CD8-positive, alpha-beta memory T cell (primary cell): ENCODE data around the gene SETD4. TPM values are rescaled to one million over a fixed set of nuclear protein-coding genes. Genes with fewer than 3 reads are reported as not detected.

ENCODE experiments used
- CTCF ChIA-PET: fragments of 350-600 bp; sonication (Branson Sonifier 250); formaldehyde crosslinking; loops from one replicate; lab custom pipeline; 2021; ENCODE audit warnings: antibody characterized with exemption; lab: Charles Lee
- POLR2A ChIA-PET: fragments of 350-600 bp; sonication (Branson Sonifier 250); formaldehyde crosslinking; loops from one replicate; lab custom pipeline; 2021; ENCODE audit warnings: antibody characterized with exemption; lab: Charles Lee
- DNase-seq, 5 donors: peaks; one replicate each; pipeline versions ENCODE4 v3.0.0 to v3.0.0-alpha.2; 2020 to 2022; ENCODE audit warnings: mixed read lengths in 1 of 5
- H3K27ac ChIP-seq: one replicate; pipeline ENCODE4 v1.7.0; 2013; ENCODE audit warnings: low read depth, mild to moderate bottlenecking, low read length, moderate library complexity
- H3K27me3 ChIP-seq: 2 replicates; pipeline ENCODE4 v1.7.0; 2013; ENCODE audit warnings: low read length, mild to moderate bottlenecking; ENCODE audit not compliant: insufficient read depth, poor library complexity, severe bottlenecking
- H3K36me3 ChIP-seq: 2 replicates; pipeline ENCODE4 v1.7.0; 2013; ENCODE audit warnings: mild to moderate bottlenecking, low read length, moderate library complexity; ENCODE audit not compliant: insufficient read depth
- H3K4me1 ChIP-seq: 2 replicates; pipeline ENCODE4 v1.7.0; 2013; ENCODE audit warnings: mild to moderate bottlenecking, low read length, moderate library complexity; ENCODE audit not compliant: insufficient read depth
- H3K4me3 ChIP-seq: 2 replicates; pipeline ENCODE4 v1.7.0; 2013; ENCODE audit warnings: mild to moderate bottlenecking, low read length
- H3K9me3 ChIP-seq: 2 replicates; pipeline ENCODE4 v1.7.0; 2013; ENCODE audit warnings: mild to moderate bottlenecking, low read length
- H3K27ac Mint-ChIP-seq, 8 donors: one replicate each; pipeline ENCODE4 v1.8.0; 2020 to 2021; ENCODE audit warnings: mixed read lengths in 8 of 8, mild to moderate bottlenecking in 6 of 8, inconsistent platforms in 3 of 8, moderate library complexity in 3 of 8
- H3K27me3 Mint-ChIP-seq, 2 donors: one replicate each; pipeline ENCODE4 v1.8.0; 2020 to 2021; ENCODE audit warnings: mixed read lengths in 2 of 2, mild to moderate bottlenecking in 1 of 2, moderate library complexity in 1 of 2
- H3K36me3 Mint-ChIP-seq, 3 donors: one replicate each; pipeline ENCODE4 v1.8.0; 2020 to 2021; ENCODE audit warnings: mixed read lengths in 3 of 3, inconsistent platforms in 1 of 3, mild to moderate bottlenecking in 1 of 3
- H3K4me1 Mint-ChIP-seq, 3 donors: one replicate each; pipeline ENCODE4 v1.8.0; 2020 to 2021; ENCODE audit warnings: mixed read lengths in 3 of 3, inconsistent platforms in 1 of 3, mild to moderate bottlenecking in 1 of 3
- H3K4me3 Mint-ChIP-seq, 7 donors: one replicate each; pipeline ENCODE4 v1.8.0; 2020 to 2021; ENCODE audit warnings: mixed read lengths in 7 of 7, mild to moderate bottlenecking in 6 of 7, moderate library complexity in 4 of 7, inconsistent platforms in 2 of 7
- H3K9me3 Mint-ChIP-seq, 5 donors: one replicate each; pipeline ENCODE4 v1.8.0; 2020 to 2022; ENCODE audit warnings: mixed read lengths in 5 of 5, mild to moderate bottlenecking in 3 of 5, moderate library complexity in 2 of 5, inconsistent platforms in 1 of 5
- polyA plus RNA-seq: library from polyadenylated mRNA; unstranded; fragments of 300-500 nt; fragmentation: Illumina TruSeq; gene quantifications from one replicate; pipeline ENCODE4 v1.2.3, GENCODE V29; 2021
- total RNA-seq, 2 experiments: library from RNA; stranded (reverse); gene quantifications; one replicate each; pipeline ENCODE4 v1.2.3, GENCODE V29; 2021

Gene SETD4
- total and polyA plus RNA-seq, 3 experiments from 2014 or later = 8.0 to 20.5 (median 20.2) TPM

DNA sequence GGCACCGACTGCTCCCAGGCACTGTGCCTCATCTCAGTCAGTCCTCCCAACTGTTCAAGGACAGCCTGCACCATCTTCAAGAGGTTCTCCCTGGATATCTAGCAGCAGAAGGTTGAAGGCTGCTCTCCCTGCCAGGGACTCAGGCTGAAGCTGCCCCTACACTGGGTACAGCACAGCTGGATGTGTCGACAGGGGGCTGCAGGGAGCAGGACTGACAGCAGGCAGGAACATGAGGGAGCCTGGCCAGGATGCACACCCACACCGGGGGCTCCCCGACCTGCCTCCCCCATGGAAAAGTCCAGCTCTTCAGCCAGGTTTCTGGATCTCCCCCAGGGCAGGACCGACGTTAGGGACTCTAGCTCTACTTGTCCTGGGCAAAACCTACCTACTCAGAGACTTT is 20.5 kb downstream of the SETD4 start:
- H3K9me3 Mint-ChIP-seq = no peaks in the 10 kb centered on the region
- POLR2A ChIA-PET = no interaction called here
- peak overlapping the region in 1 of 8 donors; percentile 3 for H3K27ac Mint-ChIP-seq
- Histone ChIP-seq H3K36me3 (peaks cover 22% of the 10 kb centered on the region), H3K27me3 (no peaks in the 10 kb centered on the region), H3K4me3 (no peak overlapping the region), H3K4me1 (no peaks in the 10 kb centered on the region), H3K9me3 (no peaks in the 10 kb centered on the region), H3K27ac (no peak overlapping the region)
- CTCF ChIA-PET = interaction anchor here (0.6 to 1.4 kb wide), 3 partner anchors 15 to 787 kb away, joined by 3 read pairs; no protein-coding TSS in a partner anchor
- H3K36me3 Mint-ChIP-seq = peaks cover 8 to 84% (median 40%) of the 10 kb centered on the region in 3 donors
- DNase-seq = no peak
- H3K27me3 Mint-ChIP-seq = no peaks in the 10 kb centered on the region
- H3K4me1 Mint-ChIP-seq = no peaks in the 10 kb centered on the region
- H3K4me3 Mint-ChIP-seq = no peak overlapping the region

DNA sequence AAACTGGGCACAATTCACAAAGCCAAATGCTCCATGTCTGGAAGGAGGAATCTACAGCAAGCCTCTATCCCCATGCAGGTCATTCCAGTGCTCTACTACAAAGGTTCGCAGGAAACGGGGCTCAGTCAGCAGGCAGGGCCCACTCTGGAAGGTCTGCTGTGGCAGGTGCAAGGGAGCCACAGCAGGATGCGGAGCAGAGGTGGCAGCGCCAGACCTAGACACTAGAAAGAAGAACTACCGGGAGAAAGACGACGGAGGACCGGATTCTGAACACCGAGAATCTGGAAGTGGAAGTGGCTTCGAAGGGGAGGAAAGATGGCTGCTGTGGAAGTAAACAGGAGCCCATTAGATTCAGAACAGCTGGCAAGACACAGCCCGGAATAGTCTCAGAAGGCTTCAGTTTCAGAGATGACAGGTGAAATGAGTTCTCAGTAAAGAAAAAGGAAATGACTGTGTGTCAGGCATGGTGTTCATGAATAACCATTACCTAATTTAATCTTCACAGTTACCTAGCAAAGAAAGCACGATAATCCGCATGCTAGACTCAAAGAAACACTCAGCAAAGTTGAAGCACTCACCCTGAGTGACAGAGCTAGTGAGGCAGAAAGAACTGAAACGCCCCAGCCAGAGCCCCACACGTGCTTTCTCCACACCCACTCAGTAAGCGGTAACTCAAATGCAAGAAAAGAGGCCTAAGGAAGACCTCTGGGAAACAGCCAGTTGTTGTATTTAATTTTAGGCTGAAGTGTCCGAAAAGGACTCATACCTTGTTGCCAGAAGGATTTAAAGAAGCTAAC is 21.4 kb downstream of the SETD4 start:
- Mint-ChIP-seq H3K9me3 (no peaks in the 10 kb centered on the region), H3K27ac (peak overlapping the region in 1 of 8 donors; percentile 77), H3K36me3 (peaks cover 8 to 81% (median 31%) of the 10 kb centered on the region in 3 donors), H3K4me1 (no peaks in the 10 kb centered on the region), H3K27me3 (no peaks in the 10 kb centered on the region), H3K4me3 (no peak overlapping the region)
- Histone ChIP-seq H3K27me3 (no peaks in the 10 kb centered on the region), H3K9me3 (no peaks in the 10 kb centered on the region), H3K27ac (no peak overlapping the region), H3K4me1 (no peaks in the 10 kb centered on the region), H3K36me3 (peaks cover 17% of the 10 kb centered on the region), H3K4me3 (no peak overlapping the region)
- DNase-seq = no peak
- ChIA-PET CTCF (interaction anchor here (1.2 kb wide), 1 partner anchor 74 kb away, joined by 3 read pairs; no protein-coding TSS in a partner anchor), POLR2A (no interaction called here)

DNA sequence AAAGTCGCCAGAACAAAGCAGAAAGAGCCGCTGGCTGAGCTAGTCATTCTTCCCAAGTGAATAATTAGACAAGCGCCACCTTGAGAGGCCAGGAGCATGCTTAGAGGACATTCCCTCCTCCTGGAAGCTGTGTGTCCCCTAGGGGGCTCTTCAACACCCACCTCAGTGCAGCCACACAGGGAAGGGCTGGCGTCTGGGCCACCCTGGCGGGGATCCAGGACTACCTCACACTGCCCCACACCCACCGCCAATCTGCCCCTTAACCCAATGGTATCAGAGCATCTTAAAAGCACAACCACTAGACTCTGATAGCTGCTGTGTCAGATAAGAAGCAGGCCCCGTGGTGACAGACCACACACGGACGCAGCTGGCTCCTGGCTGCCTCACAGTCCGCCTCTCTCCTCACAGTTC is 24.9 kb downstream of the SETD4 start:
- DNase-seq = no peak
- H3K27me3 Mint-ChIP-seq = no peaks in the 10 kb centered on the region
- peaks cover 4 to 59% (median 23%) of the 10 kb centered on the region in 3 donors for H3K36me3 Mint-ChIP-seq
- Histone ChIP-seq H3K4me3 (no peak overlapping the region), H3K36me3 (peaks cover 5% of the 10 kb centered on the region), H3K9me3 (no peaks in the 10 kb centered on the region), H3K4me1 (no peaks in the 10 kb centered on the region), H3K27me3 (no peaks in the 10 kb centered on the region), H3K27ac (no peak overlapping the region)
- H3K4me3 Mint-ChIP-seq = no peak overlapping the region
- ChIA-PET CTCF (interaction anchor here (1.0 to 1.4 kb wide), 2 partner anchors 16 to 56 kb away, joined by 3 read pairs; no protein-coding TSS in a partner anchor), POLR2A (no interaction called here)
- H3K4me1 Mint-ChIP-seq = no peaks in the 10 kb centered on the region
- H3K27ac Mint-ChIP-seq = no peak overlapping the region
- H3K9me3 Mint-ChIP-seq = no peaks in the 10 kb centered on the region

DNA sequence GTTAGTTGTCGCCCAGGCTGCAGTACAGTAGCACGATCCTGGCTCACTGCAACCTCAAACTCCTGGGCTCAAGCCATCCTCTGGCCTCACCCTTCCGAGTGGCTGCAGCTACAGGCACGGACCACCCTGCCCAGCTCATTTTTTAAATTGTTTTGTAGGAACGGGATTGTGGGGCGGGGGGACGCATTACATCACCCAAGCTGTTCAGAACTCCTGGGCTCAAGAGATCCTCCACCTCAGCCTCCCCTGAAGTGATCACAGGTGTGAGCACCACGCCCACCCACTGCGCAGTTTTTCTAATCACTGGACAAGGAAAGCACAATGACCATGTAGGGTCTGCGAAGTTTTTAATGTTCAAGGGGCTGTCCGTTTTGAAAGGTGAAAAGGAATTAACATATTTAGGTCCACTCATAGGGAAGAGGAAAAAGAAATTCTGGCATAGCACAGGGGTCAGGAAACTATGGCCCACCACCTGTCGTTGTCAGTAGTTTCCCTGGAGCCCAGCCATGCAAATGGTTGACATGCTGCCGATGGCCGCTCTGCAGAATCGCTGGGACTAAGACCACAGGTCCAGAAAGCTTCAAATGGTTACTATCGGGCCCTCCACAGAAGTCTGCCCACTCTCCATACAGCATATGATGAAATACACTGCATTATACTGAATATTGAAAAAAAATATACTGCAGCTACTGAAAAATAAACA is 26.0 kb downstream of the SETD4 start:
- ChIA-PET POLR2A (no interaction called here), CTCF (interaction anchor here (1.0 kb wide), 1 partner anchor 17 kb away, joined by 3 read pairs; no protein-coding TSS in a partner anchor)
- no peaks in the 10 kb centered on the region for H3K4me1 Mint-ChIP-seq
- no peaks in the 10 kb centered on the region for H3K27me3 Mint-ChIP-seq
- no peak overlapping the region for H3K4me3 Mint-ChIP-seq
- H3K27ac Mint-ChIP-seq = peak overlapping the region in 1 of 8 donors; percentile 9
- H3K4me1 ChIP-seq = no peaks in the 10 kb centered on the region
- H3K9me3 Mint-ChIP-seq = no peaks in the 10 kb centered on the region
- no peak for DNase-seq
- H3K27me3 ChIP-seq = no peaks in the 10 kb centered on the region
- no peaks in the 10 kb centered on the region for H3K9me3 ChIP-seq
- no peak overlapping the region for H3K27ac ChIP-seq
- peaks cover 4 to 50% (median 21%) of the 10 kb centered on the region in 3 donors for H3K36me3 Mint-ChIP-seq
- peaks cover 5% of the 10 kb centered on the region for H3K36me3 ChIP-seq
- no peak overlapping the region for H3K4me3 ChIP-seq

DNA sequence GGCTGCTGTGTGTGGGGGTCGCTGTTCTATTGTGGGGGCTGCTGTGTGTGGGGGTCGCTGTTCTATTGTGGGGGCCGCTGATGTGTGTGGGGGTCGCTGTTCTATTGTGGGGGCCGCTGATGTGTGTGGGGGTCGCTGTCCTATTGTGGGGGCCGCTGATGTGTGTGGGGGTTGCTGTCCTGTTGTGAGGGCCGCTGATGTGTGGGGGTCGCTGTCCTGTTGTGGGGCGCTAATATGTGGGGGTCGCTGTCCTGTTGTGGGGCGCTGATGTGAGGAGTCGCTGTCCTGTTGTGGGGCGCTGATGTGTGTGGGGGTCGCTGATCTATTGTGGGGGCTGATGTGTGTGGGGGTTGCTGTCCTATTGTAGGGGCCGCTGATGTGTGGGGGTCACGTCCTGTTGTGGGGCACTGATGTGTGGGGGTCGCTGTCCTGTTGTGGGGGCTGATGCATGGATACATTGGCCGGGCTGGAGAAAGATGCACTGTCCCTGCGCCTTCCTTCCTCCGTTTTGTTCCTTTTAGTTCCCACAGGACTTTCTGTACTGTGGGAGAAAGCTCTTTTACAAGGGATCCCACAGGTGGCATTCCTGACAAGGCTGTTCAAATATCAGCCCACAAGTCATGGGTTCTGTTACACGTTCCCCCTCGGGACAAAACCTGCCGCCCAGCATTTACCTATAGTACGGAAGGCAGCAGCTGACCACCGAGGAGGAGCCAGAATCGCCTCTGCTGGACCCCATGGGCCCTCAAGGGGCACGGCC is 27.5 kb downstream of the SETD4 start:
- no peak for DNase-seq
- peaks cover 5 to 6% (median 6%) of the 10 kb centered on the region in 3 donors for H3K4me1 Mint-ChIP-seq
- POLR2A ChIA-PET = no interaction called here

DNA sequence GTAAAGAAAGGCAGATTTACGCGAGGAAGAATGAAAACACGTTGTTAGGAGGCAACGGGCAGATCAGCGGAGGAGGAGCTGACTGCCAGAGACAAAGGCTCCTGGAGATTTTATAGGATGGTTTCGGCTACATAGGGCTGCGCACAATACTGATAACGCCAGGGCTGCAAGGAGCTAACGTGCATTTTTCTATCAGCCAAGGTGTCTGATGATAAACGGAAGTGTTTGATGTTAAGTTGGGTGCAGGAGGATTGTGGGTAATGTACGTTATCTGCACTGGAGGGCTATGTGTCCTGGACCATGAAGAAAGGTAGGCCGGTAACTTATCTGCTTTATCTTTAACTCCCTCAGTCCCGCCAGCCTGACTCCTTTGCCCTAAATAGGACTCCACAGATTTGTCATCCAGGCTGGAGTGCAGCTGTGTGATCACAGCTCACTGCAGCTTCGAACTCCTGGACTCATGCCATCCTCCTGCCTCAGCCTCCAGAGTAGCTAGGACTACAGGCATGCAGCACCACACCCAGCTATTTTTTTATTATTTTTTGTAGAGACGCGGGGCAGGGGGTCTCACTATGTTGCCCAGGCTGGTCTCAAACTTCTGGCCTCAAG is 29.6 kb downstream of the SETD4 start:
- peaks cover 4% of the 10 kb centered on the region for H3K4me1 ChIP-seq
- DNase-seq = no peak
- ChIA-PET CTCF (interaction anchor here (0.9 to 5.2 kb wide), 5 partner anchors 9 to 1337 kb away, joined by 3 to 22 read pairs (median 4); no protein-coding TSS in a partner anchor), POLR2A (no interaction called here)
- peaks cover 5% of the 10 kb centered on the region for H3K36me3 ChIP-seq
- no peak overlapping the region for H3K27ac ChIP-seq
- peaks cover 5 to 6% (median 6%) of the 10 kb centered on the region in 3 donors for H3K4me1 Mint-ChIP-seq
- H3K27me3 ChIP-seq = no peaks in the 10 kb centered on the region
- H3K4me3 ChIP-seq = no peak overlapping the region
- H3K36me3 Mint-ChIP-seq = peaks cover 3 to 18% (median 3%) of the 10 kb centered on the region in 3 donors
- H3K9me3 ChIP-seq = no peaks in the 10 kb centered on the region
- H3K27ac Mint-ChIP-seq = no peak overlapping the region
- no peaks in the 10 kb centered on the region for H3K27me3 Mint-ChIP-seq
- no peaks in the 10 kb centered on the region for H3K9me3 Mint-ChIP-seq
- H3K4me3 Mint-ChIP-seq = no peak overlapping the region

More for the DNA sequence above, 27.5 kb downstream of the SETD4 start:
- H3K9me3 ChIP-seq = no peaks in the 10 kb centered on the region
- H3K27ac ChIP-seq = no peak overlapping the region
- H3K4me1 ChIP-seq = peaks cover 4% of the 10 kb centered on the region
- no peak overlapping the region for H3K4me3 ChIP-seq
- Mint-ChIP-seq H3K4me3 (no peak overlapping the region), H3K9me3 (no peaks in the 10 kb centered on the region), H3K36me3 (peaks cover 4 to 34% (median 7%) of the 10 kb centered on the region in 3 donors), H3K27me3 (no peaks in the 10 kb centered on the region), H3K27ac (no peak overlapping the region)
- H3K36me3 ChIP-seq = peaks cover 5% of the 10 kb centered on the region
- CTCF ChIA-PET = no interaction called here
- no peaks in the 10 kb centered on the region for H3K27me3 ChIP-seq

DNA sequence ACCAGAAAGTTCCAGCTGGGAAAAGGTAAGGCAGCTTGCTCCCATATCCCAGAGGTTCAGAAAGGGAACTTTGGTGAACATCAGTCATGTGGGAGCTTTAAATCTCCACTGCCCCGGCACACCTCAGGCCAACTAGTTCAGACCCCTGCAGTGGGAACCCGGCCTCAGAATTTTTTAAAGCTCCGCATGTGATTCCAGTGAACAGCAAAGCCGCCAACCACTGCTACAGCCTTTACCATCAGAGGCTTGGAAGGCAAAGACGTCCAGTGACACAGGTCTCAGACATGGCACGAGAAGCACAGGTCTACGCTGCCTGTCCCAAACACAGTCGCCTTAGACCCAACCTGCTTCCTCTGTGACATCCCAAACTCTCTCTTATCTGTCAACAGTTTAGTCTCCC is 31.0 kb downstream of the SETD4 start:
- Mint-ChIP-seq H3K27ac (no peak overlapping the region), H3K4me1 (peaks cover 5 to 6% (median 6%) of the 10 kb centered on the region in 3 donors), H3K36me3 (peaks cover 0 to 4% (median 2%) of the 10 kb centered on the region in 3 donors), H3K4me3 (no peak overlapping the region), H3K27me3 (no peaks in the 10 kb centered on the region), H3K9me3 (no peaks in the 10 kb centered on the region)
- Histone ChIP-seq H3K27ac (no peak overlapping the region), H3K27me3 (no peaks in the 10 kb centered on the region), H3K4me3 (no peak overlapping the region), H3K9me3 (no peaks in the 10 kb centered on the region), H3K4me1 (peaks cover 4% of the 10 kb centered on the region), H3K36me3 (no peaks in the 10 kb centered on the region)
- ChIA-PET CTCF (interaction anchor here (0.9 to 5.2 kb wide), 4 partner anchors 32 to 1336 kb away, joined by 3 to 22 read pairs (median 9); partner anchors contain the start of gene CBR1), POLR2A (no interaction called here)
- DNase-seq = no peak
